ACC112 (cell line): ENCODE data around the gene BTBD3.

Source experiments
- H2AFZ ChIP-seq: fragments of 200-600 bp; sonication (generic); one replicate; pipeline ENCODE4 v1.6.0; 2017; ENCODE audit warnings: antibody characterized with exemption, low read length; ENCODE audit not compliant: unreplicated experiment
- H3K27ac ChIP-seq: fragments of 200-600 bp; sonication (generic); 2 replicates; pipeline ENCODE4 v1.5.1; 2014; ENCODE audit warnings: low read depth, mild to moderate bottlenecking, antibody characterized with exemption, low read length, moderate library complexity
- H3K27me3 ChIP-seq: fragments of 200-600 bp; sonication (generic); 2 replicates; pipeline ENCODE4 v1.6.1; 2014; ENCODE audit warnings: mild to moderate bottlenecking, antibody characterized with exemption, low read length, moderate library complexity, mixed read lengths; ENCODE audit not compliant: insufficient read depth
- H3K36me3 ChIP-seq: fragments of 200-600 bp; sonication (generic); 2 replicates; pipeline ENCODE4 v1.6.1; 2016; ENCODE audit warnings: mild to moderate bottlenecking, antibody characterized with exemption, low read length, moderate library complexity, mixed read lengths; ENCODE audit not compliant: insufficient read depth
- H3K4me1 ChIP-seq: fragments of 200-600 bp; sonication (generic); one replicate; pipeline ENCODE4 v1.6.1; 2016; ENCODE audit warnings: low read length, mixed read lengths; ENCODE audit not compliant: insufficient read depth, unreplicated experiment, control insufficient read depth
- H3K4me3 ChIP-seq: fragments of 200-600 bp; sonication (generic); 2 replicates; pipeline ENCODE4 v1.5.1; 2014; ENCODE audit warnings: mild to moderate bottlenecking, low read depth, low read length
- H3K79me2 ChIP-seq: fragments of 200-600 bp; sonication (generic); one replicate; pipeline ENCODE4 v1.6.0; 2016; ENCODE audit warnings: low read length; ENCODE audit not compliant: control insufficient read depth, unreplicated experiment, insufficient read depth

BTBD3 gene

GRCh38 chr20:11891776-11892545, 25.7 kb upstream of the BTBD3 start:
- H3K4me1 ChIP-seq = peaks cover 15% of the 10 kb centered on the region
- H3K79me2 ChIP-seq = peaks cover 51% of the 10 kb centered on the region
- peak overlapping the region; percentile 67 for H3K27ac ChIP-seq
- no peaks in the 10 kb centered on the region for H3K27me3 ChIP-seq
- peak overlapping the region; percentile 84 for H3K4me3 ChIP-seq
- peak overlapping the region; percentile 79 for H2AFZ ChIP-seq
- no peaks in the 10 kb centered on the region for H3K36me3 ChIP-seq

- H3K4me3 ChIP-seq = no peak overlapping the region
- no peak overlapping the region for H2AFZ ChIP-seq
- no peak overlapping the region for H3K27ac ChIP-seq
- peaks cover 15% of the 10 kb centered on the region for H3K4me1 ChIP-seq
- peaks cover 69% of the 10 kb centered on the region for H3K79me2 ChIP-seq
- H3K36me3 ChIP-seq = no peaks in the 10 kb centered on the region
- no peaks in the 10 kb centered on the region for H3K27me3 ChIP-seq
Observed at GRCh38 chr20:11894062-11894461, 23.6 kb upstream of the BTBD3 start.

GRCh38 chr20:11895861-11896387, 21.8 kb upstream of the BTBD3 start:
- Histone ChIP-seq H3K4me3 (peak overlapping the region; percentile 47; the same call in 1 of the 2 replicates), H2AFZ (peak overlapping the region; percentile 87), H3K79me2 (peaks cover 74% of the 10 kb centered on the region), H3K27me3 (no peaks in the 10 kb centered on the region), H3K27ac (no peak overlapping the region), H3K4me1 (peaks cover 17% of the 10 kb centered on the region), H3K36me3 (no peaks in the 10 kb centered on the region)

- Histone ChIP-seq H3K27me3 (no peaks in the 10 kb centered on the region), H3K4me1 (peaks cover 19% of the 10 kb centered on the region), H3K79me2 (peaks cover 46% of the 10 kb centered on the region), H3K27ac (no peak overlapping the region), H3K4me3 (no peak overlapping the region), H2AFZ (no peak overlapping the region), H3K36me3 (no peaks in the 10 kb centered on the region)
Observed at GRCh38 chr20:11901127-11901526, 16.6 kb upstream of the BTBD3 start.

- H3K27ac ChIP-seq = no peak overlapping the region
- peaks cover 19% of the 10 kb centered on the region for H3K4me1 ChIP-seq
- no peak overlapping the region for H2AFZ ChIP-seq
- peaks cover 38% of the 10 kb centered on the region for H3K79me2 ChIP-seq
- H3K27me3 ChIP-seq = no peaks in the 10 kb centered on the region
- no peak overlapping the region for H3K4me3 ChIP-seq
- H3K36me3 ChIP-seq = no peaks in the 10 kb centered on the region
Observed at GRCh38 chr20:11902285-11902697, 15.4 kb upstream of the BTBD3 start.

- H3K79me2 ChIP-seq = peaks cover 31% of the 10 kb centered on the region
- H3K4me3 ChIP-seq = no peak overlapping the region
- no peaks in the 10 kb centered on the region for H3K36me3 ChIP-seq
- H3K27ac ChIP-seq = no peak overlapping the region
- H3K27me3 ChIP-seq = no peaks in the 10 kb centered on the region
- peaks cover 19% of the 10 kb centered on the region for H3K4me1 ChIP-seq
- no peak overlapping the region for H2AFZ ChIP-seq
Observed at GRCh38 chr20:11905460-11906179, 12.1 kb upstream of the BTBD3 start.

- Histone ChIP-seq H3K4me1 (peaks cover 8% of the 10 kb centered on the region), H3K79me2 (peaks cover 28% of the 10 kb centered on the region), H3K4me3 (no peak overlapping the region), H2AFZ (no peak overlapping the region), H3K36me3 (no peaks in the 10 kb centered on the region), H3K27me3 (no peaks in the 10 kb centered on the region), H3K27ac (no peak overlapping the region)
Observed at GRCh38 chr20:11906626-11907480, 10.8 kb upstream of the BTBD3 start.

GRCh38 chr20:11907621-11908020, 10.1 kb upstream of the BTBD3 start:
- Histone ChIP-seq H3K27ac (no peak overlapping the region), H3K36me3 (no peaks in the 10 kb centered on the region), H2AFZ (no peak overlapping the region), H3K4me1 (peaks cover 2% of the 10 kb centered on the region), H3K79me2 (peaks cover 28% of the 10 kb centered on the region), H3K4me3 (no peak overlapping the region), H3K27me3 (no peaks in the 10 kb centered on the region)

- H2AFZ ChIP-seq = no peak overlapping the region
- no peak overlapping the region for H3K27ac ChIP-seq
- no peak overlapping the region for H3K4me3 ChIP-seq
- H3K36me3 ChIP-seq = no peaks in the 10 kb centered on the region
- no peaks in the 10 kb centered on the region for H3K27me3 ChIP-seq
- H3K4me1 ChIP-seq = no peaks in the 10 kb centered on the region
- peaks cover 44% of the 10 kb centered on the region for H3K79me2 ChIP-seq
Observed at GRCh38 chr20:11912013-11912658, 5.6 kb upstream of the BTBD3 start.
